HG03442 (cell line): ENCODE results near the gene ZNF761.
"Not testable (repeated sequence)": the region's sequence is repeated elsewhere in the genome, so short reads cannot be mapped to it uniquely, and the experiment has no call there.

Source experiments
- ATAC-seq: cut with Tn5 transposase; IDR thresholded peaks from one replicate; pipeline ENCODE4 v1.9.1; 2021; ENCODE audit warnings: mild to moderate bottlenecking, moderate library complexity; ENCODE audit not compliant: unreplicated experiment

Gene ZNF761

DNA sequence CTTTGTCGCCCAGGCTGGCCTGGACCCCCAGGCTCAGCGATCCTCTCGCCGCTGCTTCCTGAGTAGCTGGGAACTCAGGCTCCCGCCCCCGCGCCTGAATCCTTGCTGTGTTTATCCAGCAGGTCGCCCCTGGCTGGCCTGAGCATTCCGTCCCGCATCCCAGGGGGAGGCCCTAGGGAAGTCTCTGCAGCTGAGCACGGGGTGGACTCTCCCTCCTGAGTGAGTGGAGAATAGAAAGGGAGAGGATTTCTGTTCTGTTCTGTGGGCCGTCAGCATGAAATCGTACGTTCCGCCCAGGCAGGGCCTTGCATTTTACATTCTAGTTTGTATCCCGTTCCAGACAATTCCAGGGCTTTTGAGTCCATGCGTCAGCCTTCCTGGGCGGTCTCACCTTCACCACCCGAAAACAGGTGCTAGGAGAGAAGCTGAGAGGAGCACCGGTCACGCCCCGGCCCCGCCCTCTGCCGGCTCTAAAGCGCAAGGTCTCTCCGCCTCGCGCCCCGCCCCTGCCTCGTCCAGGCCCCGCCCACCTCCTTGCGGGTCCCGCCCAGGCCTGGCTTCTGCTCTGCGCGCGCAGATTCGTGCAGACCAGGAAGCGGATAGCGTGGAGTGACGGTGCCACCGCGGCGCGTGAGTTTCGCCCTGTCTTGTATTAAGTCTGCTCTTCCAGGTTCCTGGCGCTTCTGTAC, at the start of gene ZNF761:
TSS of gene ZNF761 (plus strand) at position 586 of the 689 bp plus-strand sequence. CDS start 15,285 bp downstream, outside the sequence.
- ATAC-seq, result peak; percentile 96

DNA sequence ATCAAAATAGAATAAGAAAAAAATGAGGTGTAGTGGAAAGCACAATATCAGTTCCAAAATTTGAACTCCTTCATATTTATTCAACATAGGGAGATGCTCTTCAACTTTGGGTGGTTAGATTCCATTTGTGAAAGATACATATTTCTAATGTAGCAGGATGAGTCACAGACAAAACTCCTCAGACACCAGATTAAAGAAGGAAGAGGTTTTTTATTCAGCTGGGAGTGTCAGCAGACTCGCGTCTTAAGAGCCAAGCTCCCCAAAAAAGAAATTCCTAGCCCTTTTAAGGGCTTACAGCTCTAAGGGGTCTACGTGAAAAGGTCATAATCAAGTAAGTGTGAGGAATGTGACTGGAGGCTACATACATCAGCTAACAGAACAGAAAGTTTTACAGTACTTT, 43.6 kb upstream of the ZNF761 start:
- no peak for ATAC-seq

DNA sequence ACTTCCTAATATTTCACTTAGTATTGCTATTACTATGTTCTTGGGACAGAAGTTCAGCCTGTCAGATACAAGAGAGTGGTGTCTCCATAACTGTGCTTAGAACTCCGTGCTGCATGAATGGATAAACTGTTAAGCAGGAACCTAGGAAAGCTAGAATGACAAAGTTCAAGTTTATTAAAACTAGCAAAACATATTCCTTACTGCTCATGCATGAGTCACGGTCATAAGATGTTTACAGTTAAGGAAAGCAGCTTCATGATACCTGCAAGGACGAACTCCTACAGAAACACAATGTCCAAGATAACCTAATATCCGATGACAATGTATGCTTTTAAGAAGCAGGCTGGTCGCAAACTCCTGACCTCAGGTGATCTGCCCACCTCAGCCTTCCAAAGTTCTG, 42.9 kb upstream of the ZNF761 start:
- ATAC-seq, result no peak

DNA sequence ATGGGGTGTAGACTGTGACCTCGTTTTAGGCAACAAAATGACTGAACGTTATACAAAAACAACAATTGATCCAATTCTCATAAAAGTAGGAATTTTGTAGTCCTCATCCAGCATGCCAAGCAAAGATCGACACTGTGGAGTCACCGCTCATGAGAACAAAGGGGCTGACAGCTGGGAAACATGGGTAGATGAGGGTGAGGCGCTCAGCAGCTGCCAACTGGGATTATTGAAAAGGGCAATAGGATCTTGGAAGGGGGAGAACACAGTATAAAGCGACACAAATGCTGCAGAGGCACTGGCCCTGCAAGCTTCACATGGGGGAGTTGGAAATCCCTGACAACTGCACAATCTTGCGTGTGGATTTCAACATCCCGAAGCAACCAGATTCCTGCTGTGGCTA, 42.2 kb upstream of the ZNF761 start:
- no peak for ATAC-seq

DNA sequence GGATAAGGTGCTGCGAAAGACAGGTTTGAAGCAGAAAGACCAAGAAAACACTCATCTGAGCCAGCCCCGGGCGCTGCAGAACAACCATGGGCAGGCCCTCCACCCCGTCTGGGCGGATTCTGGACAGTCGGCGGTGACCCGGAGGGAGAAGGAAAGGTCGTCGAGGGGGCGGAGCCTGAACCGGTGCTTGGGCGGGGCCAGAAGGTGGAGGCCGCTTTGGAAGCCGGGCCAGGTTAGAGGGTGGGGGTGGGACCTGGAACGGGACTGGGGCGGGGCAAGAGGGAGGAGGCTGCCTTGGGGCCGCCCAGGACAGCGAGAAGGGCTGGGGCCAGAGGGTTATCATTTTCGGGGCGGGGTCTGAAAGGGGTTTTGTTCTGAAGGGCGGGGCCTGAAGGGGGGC, 41.8 kb upstream of the ZNF761 start:
- ATAC-seq, result no peak

DNA sequence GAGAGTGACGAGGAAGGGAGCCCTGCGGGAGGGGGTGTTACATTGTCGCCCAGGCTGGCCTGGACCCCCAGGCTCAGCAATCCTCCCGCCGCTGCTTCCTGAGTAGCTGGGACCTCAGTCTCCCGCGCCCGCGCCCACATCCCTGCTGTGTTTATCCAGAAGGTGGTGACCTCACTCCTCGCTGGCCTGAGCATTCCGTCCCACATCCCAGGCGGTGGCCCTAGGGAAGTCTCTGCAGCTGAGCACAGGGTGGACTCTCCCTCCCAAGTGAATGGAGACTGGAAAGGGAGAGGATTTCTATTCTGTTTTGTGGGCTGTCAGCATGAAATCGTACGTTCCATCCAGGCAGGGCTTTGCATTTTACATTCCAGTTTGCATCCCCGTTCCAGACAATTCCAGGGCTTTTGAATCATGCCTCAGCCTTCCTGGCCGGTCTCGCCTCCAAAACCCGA, 37.2 kb upstream of the ZNF761 start:
- no peak for ATAC-seq

DNA sequence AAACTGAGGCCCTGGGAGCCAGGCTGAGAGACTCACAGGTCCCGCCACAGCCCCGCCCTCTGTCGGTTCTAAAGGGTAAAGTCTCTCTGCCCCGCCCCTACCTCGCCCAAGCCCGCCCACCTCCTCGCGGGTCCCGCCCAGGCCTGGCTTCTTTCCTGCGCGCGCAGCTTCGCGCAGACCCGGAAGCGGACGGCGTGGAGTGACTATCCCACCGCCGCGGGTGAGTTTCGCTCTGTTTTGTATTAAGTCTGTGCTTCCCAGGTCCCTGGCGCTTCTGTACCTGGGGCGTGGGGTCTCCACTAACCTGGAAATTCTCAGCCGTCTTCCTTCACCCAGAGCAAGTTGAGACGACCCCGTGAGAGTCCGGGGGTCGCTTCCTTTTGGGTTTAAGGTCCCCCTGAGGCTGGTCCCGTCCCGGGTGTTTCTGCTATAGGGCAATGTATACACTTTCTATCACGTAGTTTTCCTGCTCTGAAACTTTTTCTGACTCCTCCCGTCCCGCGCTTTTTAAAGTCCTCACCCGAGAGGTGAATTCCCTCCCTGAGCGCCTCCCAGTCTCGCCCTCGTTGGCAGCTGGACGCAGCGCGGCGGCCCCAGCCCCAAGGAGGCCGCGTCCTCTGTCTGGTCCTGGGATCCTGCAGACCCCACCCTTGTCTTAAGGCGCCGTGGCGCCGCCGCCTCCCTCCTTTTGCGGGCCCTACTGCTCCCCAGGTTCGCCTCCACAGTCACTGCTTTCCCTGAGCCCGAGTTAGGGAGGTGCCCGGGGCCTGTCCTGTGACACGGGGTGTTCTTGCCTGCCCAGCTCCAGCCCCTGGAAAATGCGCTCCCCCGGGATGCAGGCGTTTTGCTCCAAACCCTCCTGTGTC, 36.6 kb upstream of the ZNF761 start, which contains the start of gene ZNF765:
TSS of gene ZNF765 (plus strand) at position 176 of the 866 bp plus-strand sequence. CDS start 2,867 bp downstream, outside the sequence.
- peak; percentile 93 for ATAC-seq

DNA sequence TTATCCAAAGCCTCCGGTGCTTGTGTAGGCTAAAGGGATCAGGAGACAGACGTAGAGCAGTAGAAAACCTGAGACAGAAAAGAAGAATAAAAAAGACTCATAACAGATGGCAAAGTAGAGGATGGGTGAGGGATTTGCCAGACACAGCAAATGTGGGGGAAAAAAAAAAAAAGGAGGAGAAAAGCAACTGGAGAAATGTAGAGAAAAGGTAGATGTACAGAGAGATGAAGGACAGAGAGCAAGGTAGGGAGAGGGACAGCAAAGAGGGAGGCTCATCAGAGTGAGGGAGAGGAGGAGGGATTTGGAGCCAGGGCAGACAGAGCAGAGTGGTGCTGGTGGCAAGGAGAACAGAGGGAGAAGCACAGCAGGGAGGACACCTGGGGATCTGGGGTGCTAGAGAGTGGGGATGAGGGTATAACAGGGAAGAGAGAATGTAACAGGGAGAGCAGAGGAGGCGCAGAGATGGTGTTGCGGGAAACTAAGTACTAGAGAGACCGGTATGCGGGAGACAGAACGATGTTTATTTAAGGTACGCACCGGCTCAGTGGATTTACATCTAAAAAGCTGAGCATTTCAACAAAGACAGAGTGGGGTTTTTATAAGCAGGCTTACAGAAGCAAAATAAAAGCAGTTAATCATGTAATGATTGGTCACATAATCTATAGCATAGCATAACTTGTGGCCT, 35.8 kb upstream of the ZNF761 start:
- ATAC-seq, result not testable (repeated sequence)

DNA sequence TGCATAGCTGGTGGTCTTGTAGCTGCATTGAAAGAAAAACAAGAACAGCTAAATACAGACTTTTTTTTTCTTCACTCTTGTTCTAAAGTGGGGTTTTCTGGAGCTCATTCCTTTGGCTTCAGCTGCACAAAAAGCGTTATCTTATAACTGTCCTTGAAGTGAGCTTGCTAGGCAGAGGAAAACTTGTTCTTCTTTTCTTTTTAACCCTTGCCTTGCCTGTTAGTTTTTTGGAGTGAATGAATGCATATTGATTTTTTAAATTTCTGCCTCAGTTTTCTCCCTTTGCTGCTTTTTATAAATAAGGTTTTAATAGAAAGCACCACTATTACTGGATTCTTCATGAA, 35.3 kb upstream of the ZNF761 start:
- no peak for ATAC-seq

DNA sequence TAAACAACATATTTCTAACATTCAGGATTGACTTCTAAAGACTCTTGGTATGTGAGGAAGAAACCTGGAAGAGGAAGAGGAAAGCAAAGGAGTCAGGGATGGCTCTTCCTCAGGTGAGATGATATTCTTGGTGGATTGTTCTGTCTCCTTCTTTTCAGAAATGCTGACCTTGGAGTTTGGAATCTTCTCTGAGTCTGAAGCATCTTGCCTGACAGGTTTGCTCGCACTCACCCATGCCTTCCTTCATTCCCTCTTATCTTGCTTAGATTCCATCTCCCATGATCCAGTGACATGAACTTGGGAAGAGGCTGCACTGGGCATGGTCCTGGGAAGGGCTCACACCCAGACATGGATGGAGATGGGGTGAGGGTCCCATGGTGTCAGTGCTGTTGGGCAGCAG, 33.9 kb upstream of the ZNF761 start:
- not testable (repeated sequence) for ATAC-seq

DNA sequence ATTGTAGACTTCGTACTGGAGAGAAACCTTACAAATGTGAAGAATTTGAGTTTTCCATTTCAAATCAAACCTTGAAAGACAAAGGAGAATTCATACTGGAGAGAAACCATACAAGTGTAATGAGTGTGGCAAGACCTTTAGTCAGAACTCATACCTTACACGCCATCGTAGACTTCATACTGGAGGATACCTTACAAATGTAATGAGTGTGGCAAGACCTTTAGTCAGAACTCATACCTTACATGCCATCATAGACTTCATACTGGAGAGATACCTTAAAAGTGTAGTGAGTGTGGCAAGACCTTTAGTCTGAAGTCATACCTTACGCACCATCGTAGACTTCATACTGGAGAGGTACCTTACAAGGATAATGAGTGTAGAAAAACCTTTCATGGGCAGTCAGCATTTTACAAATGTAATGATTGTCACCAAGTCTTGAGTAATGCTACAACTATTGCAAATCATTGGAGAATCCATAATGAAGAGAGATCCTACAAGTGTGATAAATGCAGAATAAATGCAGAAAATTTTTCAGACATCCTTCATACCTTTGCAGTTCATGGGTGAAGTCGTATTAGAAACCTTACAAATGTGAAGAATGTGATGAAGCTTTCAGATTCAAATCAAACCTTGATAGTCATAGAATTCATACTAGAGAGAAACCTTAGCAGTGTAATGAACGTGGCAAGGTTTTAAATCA, 22.1 kb upstream of the ZNF761 start:
- no peak for ATAC-seq

DNA sequence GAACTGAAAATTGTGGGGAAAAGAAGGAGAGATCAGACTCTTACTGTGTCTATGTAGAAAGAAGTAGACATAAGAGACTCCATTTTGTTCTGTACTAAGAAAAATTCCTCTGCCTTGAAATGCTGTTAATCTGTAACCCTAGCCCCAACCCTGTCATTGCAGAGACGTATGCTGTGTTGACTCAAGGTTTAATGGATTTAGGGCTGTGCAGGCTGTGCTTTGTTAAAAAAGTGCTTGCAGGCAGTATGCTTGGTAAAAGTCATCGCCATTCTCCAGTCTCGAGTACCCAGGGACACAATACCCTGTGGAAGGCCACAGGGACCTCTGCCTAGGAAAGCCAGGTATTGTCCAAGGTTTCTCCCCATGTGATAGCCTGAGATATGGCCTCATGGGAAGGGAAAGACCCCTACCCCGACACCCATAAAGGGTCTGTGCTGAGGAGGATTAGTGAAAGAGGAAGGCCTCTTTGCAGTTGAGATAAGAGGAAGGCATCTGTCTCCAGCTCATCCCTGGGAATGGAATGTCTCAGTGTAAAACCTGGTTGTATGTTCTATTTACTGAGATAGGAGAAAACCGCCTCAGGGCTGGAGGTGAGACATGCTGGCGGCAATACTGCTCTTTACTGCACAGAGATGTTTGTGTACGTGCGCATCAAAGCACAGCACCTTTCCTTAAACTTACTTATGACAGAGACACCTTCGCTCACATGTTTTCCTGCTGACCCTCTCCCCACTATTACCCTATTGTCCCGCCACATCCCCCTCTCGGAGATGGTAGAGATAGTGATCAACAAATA, 11.1 kb upstream of the ZNF761 start:
- ATAC-seq, result not testable (repeated sequence)

DNA sequence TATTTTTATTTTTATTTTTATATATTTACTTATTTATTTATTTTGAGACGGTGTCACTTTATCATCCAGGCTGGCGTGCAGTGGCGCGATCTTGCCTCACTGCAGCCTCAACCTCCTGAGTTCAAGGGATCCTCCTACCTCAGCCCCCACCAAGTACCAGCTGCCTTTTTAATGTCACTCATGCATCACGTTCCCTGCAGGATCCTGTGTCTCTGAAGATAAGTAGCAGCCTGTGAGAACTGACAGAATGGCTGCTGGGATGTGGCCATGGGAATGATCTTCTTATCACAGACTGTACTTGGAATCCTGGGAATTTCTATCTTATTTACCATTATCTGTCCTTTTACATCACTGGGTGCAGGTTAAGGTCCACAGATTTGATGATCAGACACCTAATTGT, 9.2 kb upstream of the ZNF761 start:
- no peak for ATAC-seq

DNA sequence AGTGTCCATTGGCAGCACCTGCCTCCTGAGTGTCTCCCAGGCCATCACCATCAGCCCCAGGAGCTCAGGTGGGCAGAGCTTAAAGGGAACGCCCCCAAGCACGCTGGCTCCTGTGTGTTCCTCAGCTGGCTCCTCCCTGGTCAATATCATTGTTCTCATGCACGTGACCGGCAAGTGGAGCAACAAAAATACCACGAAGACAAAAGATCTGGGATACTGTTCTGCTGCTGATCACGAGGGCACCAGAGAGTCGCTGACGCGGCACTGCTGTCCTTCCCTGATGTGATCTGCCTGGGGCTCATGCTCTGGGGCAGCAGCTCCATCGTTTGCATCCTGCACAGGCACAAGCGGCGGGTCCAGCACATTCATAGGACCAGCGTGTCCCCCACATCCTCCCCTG, 8.7 kb upstream of the ZNF761 start:
- ATAC-seq, result not testable (repeated sequence)

DNA sequence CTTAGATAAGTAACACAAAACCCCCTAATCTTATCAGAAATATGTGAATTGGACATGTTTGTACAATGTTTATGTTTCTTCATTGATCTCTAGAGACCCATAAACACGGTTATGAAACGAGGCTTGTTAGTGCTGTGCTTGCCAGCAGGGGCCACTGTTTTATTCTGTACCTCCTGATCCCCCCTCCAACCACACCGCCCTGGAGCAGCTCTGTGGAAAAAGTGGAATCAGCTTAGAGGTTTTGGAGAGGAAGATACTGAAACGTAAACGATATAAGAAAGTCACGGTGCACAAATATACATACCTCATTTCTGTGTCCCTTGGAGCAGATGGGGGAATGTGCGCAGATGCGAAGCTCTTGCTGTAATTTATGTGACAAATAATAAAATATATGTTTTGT, 8.1 kb upstream of the ZNF761 start:
- not testable (repeated sequence) for ATAC-seq

DNA sequence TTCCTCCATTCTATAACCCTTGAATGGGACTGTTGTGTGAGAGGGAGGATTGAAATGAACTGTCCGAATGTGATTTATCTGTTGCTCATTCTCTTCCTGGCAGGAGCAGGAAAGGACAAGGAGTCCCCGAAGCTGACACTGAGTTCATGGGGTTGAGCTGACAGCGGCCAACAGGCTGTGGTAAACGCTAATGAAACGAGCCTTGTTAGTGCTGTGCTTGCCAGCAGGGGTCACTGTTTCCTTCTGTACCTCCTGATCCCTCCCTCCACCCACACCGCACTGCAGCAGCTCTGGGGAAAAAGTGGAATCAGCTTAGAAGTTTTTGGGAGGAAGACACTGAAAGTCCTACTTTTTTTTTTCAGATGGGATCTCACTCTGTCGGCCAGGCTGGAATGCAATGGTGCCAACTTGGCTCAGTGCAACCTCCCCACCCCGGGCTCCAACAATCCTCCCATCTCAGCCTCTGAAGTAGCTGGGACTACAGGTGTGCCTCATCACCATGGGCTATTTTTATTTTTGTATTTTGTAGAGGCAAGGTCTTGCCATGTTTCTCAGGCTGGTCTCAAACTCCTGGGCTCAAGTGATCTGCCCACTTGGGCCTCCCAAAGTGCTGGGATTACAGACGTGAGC, 6.7 kb upstream of the ZNF761 start:
- no peak for ATAC-seq

DNA sequence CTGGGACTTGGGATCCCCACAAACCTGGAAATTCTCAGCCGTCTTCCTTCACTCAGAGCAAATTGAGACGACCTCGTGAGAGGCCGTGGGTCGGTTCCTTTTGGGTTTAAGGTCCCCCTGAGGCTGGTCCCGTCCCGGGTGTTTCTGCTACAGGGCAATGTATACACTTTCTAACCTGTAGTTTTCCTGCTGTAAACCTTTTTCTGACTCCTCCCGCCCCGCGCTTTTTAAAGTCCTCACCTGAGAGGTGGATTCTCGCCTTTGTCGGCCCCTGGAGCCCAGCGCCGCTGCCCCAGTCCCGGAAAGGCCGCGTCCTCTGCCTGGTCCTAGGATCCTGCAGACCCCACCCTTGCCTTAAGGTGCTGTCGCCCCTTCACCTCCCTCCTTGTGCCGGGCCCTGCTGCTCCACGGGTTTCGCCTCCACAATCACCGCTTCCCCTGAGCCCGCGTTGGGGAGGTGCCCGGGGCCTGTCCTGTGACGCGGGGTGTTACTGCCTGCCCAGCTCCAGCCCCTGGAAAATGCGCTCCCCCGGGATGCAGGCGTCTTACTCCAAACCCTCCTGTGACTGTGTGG, 391 bp downstream of the ZNF761 start:
- peak; percentile 19 for ATAC-seq

DNA sequence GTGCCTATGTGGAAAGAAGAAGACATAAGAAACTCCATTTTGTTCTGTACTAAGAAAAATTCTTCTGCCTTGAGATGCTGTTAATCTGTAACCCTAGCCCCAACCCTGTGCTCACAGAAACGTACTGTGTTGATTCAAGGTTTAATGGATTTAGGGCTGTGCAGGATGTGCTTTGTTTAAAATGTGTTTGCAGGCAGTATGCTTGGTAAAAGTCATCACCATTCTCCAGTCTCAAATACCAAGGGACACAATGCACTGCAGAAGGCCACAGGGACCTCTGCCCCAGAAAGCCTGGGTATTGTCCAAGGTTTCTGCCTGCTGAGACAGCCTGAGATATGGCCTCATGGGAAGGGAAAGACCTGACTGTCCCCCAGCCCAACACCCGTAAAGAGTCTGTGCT, 12.0 kb downstream of the ZNF761 start:
- not testable (repeated sequence) for ATAC-seq

DNA sequence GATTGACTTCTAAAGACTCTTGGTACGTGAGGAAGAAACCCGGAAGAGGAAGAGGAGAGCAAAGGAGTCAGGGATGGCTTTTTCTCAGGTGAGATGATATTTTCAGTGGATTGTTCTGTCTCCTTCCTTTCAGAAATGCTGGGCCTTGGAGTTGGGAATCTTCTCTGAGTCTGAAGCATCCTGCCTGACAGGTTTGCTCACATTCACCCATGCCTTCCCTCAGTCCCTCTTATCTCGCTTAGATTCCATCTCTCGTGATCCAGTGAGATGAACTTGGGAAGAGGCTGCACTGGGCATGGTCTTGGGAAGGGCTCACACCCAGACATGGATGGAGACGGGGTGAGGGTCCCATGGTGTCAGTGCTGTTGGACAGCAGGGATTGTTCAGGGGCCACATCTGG, 15.4 kb downstream of the ZNF761 start:
- not testable (repeated sequence) for ATAC-seq
